ENCODE results near the gene SYT12. TPM values are rescaled to one million over a fixed set of nuclear protein-coding genes. Genes with fewer than 3 reads are reported as not detected.

SYT12 gene, protein sequence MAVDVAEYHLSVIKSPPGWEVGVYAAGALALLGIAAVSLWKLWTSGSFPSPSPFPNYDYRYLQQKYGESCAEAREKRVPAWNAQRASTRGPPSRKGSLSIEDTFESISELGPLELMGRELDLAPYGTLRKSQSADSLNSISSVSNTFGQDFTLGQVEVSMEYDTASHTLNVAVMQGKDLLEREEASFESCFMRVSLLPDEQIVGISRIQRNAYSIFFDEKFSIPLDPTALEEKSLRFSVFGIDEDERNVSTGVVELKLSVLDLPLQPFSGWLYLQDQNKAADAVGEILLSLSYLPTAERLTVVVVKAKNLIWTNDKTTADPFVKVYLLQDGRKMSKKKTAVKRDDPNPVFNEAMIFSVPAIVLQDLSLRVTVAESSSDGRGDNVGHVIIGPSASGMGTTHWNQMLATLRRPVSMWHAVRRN
- total RNA-seq (2021; ENCODE audit: unreplicated experiment) (4.3 TPM), Bru-seq, nascent RNA (percentile 44 among the genes with signal in this experiment), BruChase-seq, experiment 1, labeled RNA remaining after a 6-hour chase (percentile 42 among the genes with signal in this experiment), BruChase-seq, experiment 2, labeled RNA remaining after a 2-hour chase (percentile 42 among the genes with signal in this experiment)
- 4.7 and 4.8 TPM in 2 replicates for polyA plus RNA-seq (2012)
- long read RNA-seq, partial matches to known transcripts = 5 of 14 reads
- long read RNA-seq, other reads (novel, unspliced or antisense) = 7 of 14 reads

DNA sequence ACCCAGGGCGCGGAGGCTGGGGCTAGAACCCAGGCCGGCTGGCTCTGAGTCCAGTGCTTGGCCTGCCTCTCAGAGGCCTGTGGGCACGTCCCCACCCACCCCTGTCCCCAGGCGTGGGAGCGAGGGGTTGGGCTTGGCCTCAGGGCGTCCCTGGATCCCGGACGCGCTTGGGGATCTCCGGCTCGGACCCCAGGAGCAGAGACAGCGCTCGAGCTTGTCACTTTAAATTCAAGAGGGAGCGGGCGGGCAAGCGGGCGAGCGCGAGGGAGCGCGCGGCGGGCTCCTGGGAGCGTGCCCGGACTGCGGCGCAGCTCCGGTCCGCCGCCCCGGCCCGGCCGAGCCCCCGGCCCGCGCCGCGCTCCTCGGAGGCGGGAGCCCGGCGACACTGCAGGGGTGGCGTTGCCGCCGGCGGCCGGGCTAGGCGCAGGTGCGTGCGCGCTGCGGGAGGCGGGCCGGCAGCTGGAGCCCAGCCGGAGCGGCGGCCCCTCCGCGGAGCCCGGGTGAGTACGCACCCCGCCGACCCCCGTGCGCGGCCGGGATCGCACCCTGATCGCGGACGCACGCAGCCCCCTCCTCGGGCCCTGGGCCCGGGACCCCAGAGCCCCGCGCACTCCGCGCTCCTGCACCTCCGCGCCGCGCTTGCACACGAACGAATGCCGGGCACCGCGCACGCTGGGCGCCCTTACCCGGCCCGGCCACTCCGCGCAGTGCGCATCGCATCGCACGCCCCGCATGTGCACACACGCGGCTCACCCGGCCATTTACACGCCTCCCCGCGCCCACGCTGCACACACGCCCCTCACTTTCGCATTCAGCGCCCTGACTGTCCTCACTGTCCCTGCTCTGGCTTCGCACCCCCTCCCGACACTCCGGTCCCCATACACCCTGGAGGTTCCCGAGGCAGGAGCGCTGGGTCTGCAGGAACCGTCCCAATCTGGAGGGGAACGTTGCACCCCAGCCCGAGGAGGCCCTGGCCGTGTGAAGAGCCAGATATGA is at the start of gene SYT12:
SYT12 (plus strand) TSS at position 174 of the 996 bp plus-strand sequence. CDS start 7,011 bp downstream, outside the sequence.
- H3K9me3 ChIP-seq (ENCODE audit: control insufficient read depth in 1 of 2, insufficient read depth in 1 of 2, low read depth in 1 of 2, low read length in 2 of 2) = no peaks in the 10 kb centered on the region
- H3K36me3 ChIP-seq (ENCODE audit: control insufficient read depth in 1 of 2, insufficient read depth in 2 of 2, low read length in 2 of 2) = no peaks in the 10 kb centered on the region
- H2AFZ ChIP-seq (ENCODE audit: low read depth, low read length, poor library complexity, severe bottlenecking) = peak within 1 kb of the TSS; percentile 30
- RAD21 ChIA-PET (ENCODE audit: low non-redundant PET in 1 of 2, low total read pairs in 2 of 2, uncharacterized antibody in 2 of 2, unreplicated experiment in 2 of 2) = interaction anchor here (0.6 to 1.8 kb wide), 4 partner anchors 29 to 638 kb away, joined by 3 to 6 read pairs (median 4); no protein-coding TSS in a partner anchor
- peak; percentile 47 for ATAC-seq
- H3K27me3 ChIP-seq (ENCODE audit: insufficient read depth, low read length) = no peaks in the 10 kb centered on the region
- intact Hi-C loops (cut with micrococcal nuclease) = loop anchor here (5.0 kb wide), 3 partner anchors 36 to 616 kb away; no protein-coding TSS in a partner anchor
- 0 out of 2 replicates have a peak, but pooled peaks have one; percentile 24 for TF ChIP-seq POLR2AphosphoS5 (IDR thresholded peaks at IDR 0.05; ENCODE audit: low read depth, low read length)
- TF ChIP-seq, protein P1, sequence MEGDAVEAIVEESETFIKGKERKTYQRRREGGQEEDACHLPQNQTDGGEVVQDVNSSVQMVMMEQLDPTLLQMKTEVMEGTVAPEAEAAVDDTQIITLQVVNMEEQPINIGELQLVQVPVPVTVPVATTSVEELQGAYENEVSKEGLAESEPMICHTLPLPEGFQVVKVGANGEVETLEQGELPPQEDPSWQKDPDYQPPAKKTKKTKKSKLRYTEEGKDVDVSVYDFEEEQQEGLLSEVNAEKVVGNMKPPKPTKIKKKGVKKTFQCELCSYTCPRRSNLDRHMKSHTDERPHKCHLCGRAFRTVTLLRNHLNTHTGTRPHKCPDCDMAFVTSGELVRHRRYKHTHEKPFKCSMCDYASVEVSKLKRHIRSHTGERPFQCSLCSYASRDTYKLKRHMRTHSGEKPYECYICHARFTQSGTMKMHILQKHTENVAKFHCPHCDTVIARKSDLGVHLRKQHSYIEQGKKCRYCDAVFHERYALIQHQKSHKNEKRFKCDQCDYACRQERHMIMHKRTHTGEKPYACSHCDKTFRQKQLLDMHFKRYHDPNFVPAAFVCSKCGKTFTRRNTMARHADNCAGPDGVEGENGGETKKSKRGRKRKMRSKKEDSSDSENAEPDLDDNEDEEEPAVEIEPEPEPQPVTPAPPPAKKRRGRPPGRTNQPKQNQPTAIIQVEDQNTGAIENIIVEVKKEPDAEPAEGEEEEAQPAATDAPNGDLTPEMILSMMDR (IDR thresholded peaks at IDR 0.05 in 2 of 3, conservative IDR thresholded peaks at IDR 0.05 in 1 of 3; ENCODE audit: borderline replicate concordance in 1 of 3, insufficient read depth in 1 of 3, low read depth in 2 of 3, low read length in 2 of 3) = no peak
- peak; percentile 32; the same call in 1 of the 2 replicates for TF ChIP-seq ZFX (IDR thresholded peaks at IDR 0.05)
- H4K20me1 ChIP-seq (ENCODE audit: insufficient read depth) = no peaks in the 10 kb centered on the region
- POLR2A ChIA-PET = interaction anchor here (0.6 to 1.0 kb wide), 3 partner anchors 10 to 607 kb away, joined by 3 to 5 read pairs (median 3); partner anchors contain the start of gene NUDT8
- H3K4me2 ChIP-seq (ENCODE audit: low read length) = peak within 1 kb of the TSS; percentile 72
- no peaks in the 10 kb centered on the region for H3K9me2 ChIP-seq (ENCODE audit: insufficient read depth)
- H3K4me1 ChIP-seq (ENCODE audit: control insufficient read depth in 1 of 2, insufficient read depth in 2 of 2, low read length in 2 of 2) = peaks cover 40 to 49% of the 10 kb centered on the region in 2 experiments
- CTCF ChIA-PET = interaction anchor here (0.7 to 1.7 kb wide), 2 partner anchors 18 to 143 kb away, joined by 3 to 4 read pairs; no protein-coding TSS in a partner anchor
- H3K9ac ChIP-seq (ENCODE audit: low read length) = peak within 1 kb of the TSS; percentile 47
- no peak for DNase-seq (ENCODE audit: low read depth, low spot score)
- H3K4me3 ChIP-seq (replicated peaks in 1 of 2; ENCODE audit: low read depth in 1 of 2, low read length in 2 of 2) = peak within 1 kb of the TSS; percentile 37 to 55
- no TSS peak for BruUV-seq (replicated peaks)
- peak within 1 kb of the TSS; percentile 70 for H3K27ac ChIP-seq (ENCODE audit: low read depth, low read length)
- H3K79me2 ChIP-seq (ENCODE audit: insufficient read depth, low read length) = no peaks in the 10 kb centered on the region
